ENCODE data around the gene RASL12. TPM values are rescaled to one million over a fixed set of nuclear protein-coding genes. Genes with fewer than 3 reads are reported as not detected.

The RASL12 gene
- total and polyA plus RNA-seq, 2 donors (not counting 1 experiment from before 2014, with no cell fraction given): not detected

- no peaks in the 10 kb centered on the region for H3K4me1 ChIP-seq (ENCODE audit: control insufficient read depth in 2 of 2, insufficient read depth in 2 of 2, low read length in 2 of 2)
- no peaks in the 10 kb centered on the region for H3K79me2 ChIP-seq (ENCODE audit: control insufficient read depth, insufficient read depth, low read length)
- intact Hi-C loops (cut with micrococcal nuclease): no loop called here
- H3K36me3 ChIP-seq (replicated peaks in 1 of 2; ENCODE audit: control extremely low read depth in 1 of 2, control insufficient read depth in 1 of 2, extremely low read depth in 1 of 2, insufficient read depth in 2 of 2, low read length in 1 of 2): peaks cover 14 to 48% of the 10 kb centered on the region in 2 experiments
- H3K9me3 Mint-ChIP-seq (ENCODE audit: insufficient read depth): no peaks in the 10 kb centered on the region
- POLR2A ChIA-PET: interaction anchor here (0.6 kb wide), 1 partner anchor 175 kb away, joined by 4 read pairs; no protein-coding TSS in a partner anchor
- H3K9ac ChIP-seq (ENCODE audit: low read length): no peak within 1 kb of the TSS
- no peaks in the 10 kb centered on the region for H3K27me3 Mint-ChIP-seq
- no peak within 1 kb of the TSS for H3K4me2 ChIP-seq (replicated peaks; ENCODE audit: low read depth, low read length, poor library complexity, severe bottlenecking)
- H3K9me3 ChIP-seq (ENCODE audit: control extremely low read depth in 1 of 3, control insufficient read depth in 2 of 3, insufficient read depth in 1 of 3, low read length in 2 of 3): no peaks in the 10 kb centered on the region
- no peak within 1 kb of the TSS for H3K4me3 ChIP-seq (ENCODE audit: control extremely low read depth in 1 of 5, extremely low read depth in 1 of 5, insufficient read depth in 1 of 5, low read depth in 2 of 5, low read length in 4 of 5)
- no peaks in the 10 kb centered on the region for H3K27me3 ChIP-seq (replicated peaks in 1 of 4; ENCODE audit: control extremely low read depth in 1 of 4, control insufficient read depth in 3 of 4, insufficient read depth in 4 of 4, low read length in 3 of 4)
- ATAC-seq (ENCODE audit: low read depth) (no peak), DNase-seq (no peak)
- WGBS (ENCODE audit: insufficient coverage): no CpG with 5 or more reads among the region's 2 CpGs
- no peak within 1 kb of the TSS for H3K4me3 Mint-ChIP-seq
- no peak within 1 kb of the TSS for H2AFZ ChIP-seq (ENCODE audit: insufficient read depth, low read depth, low read length, poor library complexity, severe bottlenecking)
- no peak within 1 kb of the TSS for H3K27ac Mint-ChIP-seq
- H3K27ac ChIP-seq (ENCODE audit: low read length in 2 of 2): no peak within 1 kb of the TSS
- CTCF ChIA-PET: interaction anchor here (0.6 to 1.7 kb wide), 2 partner anchors 14 to 65 kb away, joined by 3 to 4 read pairs; no protein-coding TSS in a partner anchor
- H4K20me1 ChIP-seq (ENCODE audit: control insufficient read depth, insufficient read depth, low read length, poor library complexity, severe bottlenecking): no peaks in the 10 kb centered on the region
- H3K4me1 Mint-ChIP-seq: no peaks in the 10 kb centered on the region
- TF ChIP-seq EZH2 (IDR thresholded peaks at IDR 0.05; ENCODE audit: borderline replicate concordance, insufficient read depth, low read depth, low read length, poor library complexity, severe bottlenecking) (no peak), CTCF (IDR thresholded peaks at IDR 0.05) (no peak)
These were observed 47.3 kb upstream of the RASL12 start, which contains the start of gene UBAP1L for GRCh38 chr15:65115086-65115485. UBAP1L (minus strand) TSS chr15:65115200; CDS start chr15:65106215, 8,985 bp downstream.

DNA sequence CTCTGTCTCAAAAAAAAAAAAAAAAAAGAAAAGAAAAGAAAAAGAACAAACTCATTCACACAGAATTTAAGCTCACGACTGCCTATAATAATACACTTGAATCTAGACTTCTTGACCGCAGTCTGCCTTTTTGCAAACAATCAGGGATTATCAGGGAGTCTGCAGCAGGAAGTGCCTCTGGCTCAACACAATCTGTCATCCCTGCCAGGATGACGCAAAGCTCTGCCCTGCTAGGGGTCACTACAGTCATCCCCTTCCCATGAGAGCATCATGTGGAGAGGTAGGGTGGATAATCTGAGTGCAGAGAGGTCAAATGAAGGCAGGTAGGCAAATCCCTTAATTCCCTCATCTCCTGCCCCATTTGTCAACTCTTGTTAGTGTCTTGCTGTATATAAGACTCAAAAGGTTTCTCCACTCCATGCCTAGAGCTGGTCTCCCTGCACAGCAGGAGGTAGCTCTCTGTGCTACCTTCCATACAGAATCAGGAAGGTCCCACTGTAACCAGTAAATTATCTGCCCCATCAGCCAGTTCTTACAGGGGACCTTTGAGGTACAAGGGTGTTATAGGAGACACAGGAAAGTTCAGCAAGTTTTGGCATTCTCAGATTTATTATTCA is 43.0 kb upstream of the RASL12 start:
- TF ChIP-seq EZH2 (IDR thresholded peaks at IDR 0.05; ENCODE audit: borderline replicate concordance, insufficient read depth, low read depth, low read length, poor library complexity, severe bottlenecking) (no peak), CTCF (IDR thresholded peaks at IDR 0.05) (no peak)
- H3K27me3 ChIP-seq (replicated peaks in 1 of 4; ENCODE audit: control extremely low read depth in 1 of 4, control insufficient read depth in 3 of 4, insufficient read depth in 4 of 4, low read length in 3 of 4): no peaks in the 10 kb centered on the region
- no peaks in the 10 kb centered on the region for H3K9me3 Mint-ChIP-seq (ENCODE audit: insufficient read depth)
- H3K4me3 Mint-ChIP-seq: no peak overlapping the region
- H3K27me3 Mint-ChIP-seq: no peaks in the 10 kb centered on the region
- H3K4me3 ChIP-seq (ENCODE audit: control extremely low read depth in 1 of 5, extremely low read depth in 1 of 5, insufficient read depth in 1 of 5, low read depth in 2 of 5, low read length in 4 of 5): no peak overlapping the region
- DNase-seq (no peak), ATAC-seq (ENCODE audit: low read depth) (no peak)
- H3K4me1 ChIP-seq (ENCODE audit: control insufficient read depth in 2 of 2, insufficient read depth in 2 of 2, low read length in 2 of 2): no peaks in the 10 kb centered on the region
- no peak overlapping the region for H3K4me2 ChIP-seq (replicated peaks; ENCODE audit: low read depth, low read length, poor library complexity, severe bottlenecking)
- intact Hi-C loops (cut with micrococcal nuclease): no loop called here
- H3K9ac ChIP-seq (ENCODE audit: low read length): no peak overlapping the region
- H4K20me1 ChIP-seq (ENCODE audit: control insufficient read depth, insufficient read depth, low read length, poor library complexity, severe bottlenecking): no peaks in the 10 kb centered on the region
- H2AFZ ChIP-seq (ENCODE audit: insufficient read depth, low read depth, low read length, poor library complexity, severe bottlenecking): no peak overlapping the region
- no peaks in the 10 kb centered on the region for H3K4me1 Mint-ChIP-seq
- H3K79me2 ChIP-seq (ENCODE audit: control insufficient read depth, insufficient read depth, low read length): no peaks in the 10 kb centered on the region
- CTCF ChIA-PET: interaction anchor here (1.5 kb wide), 1 partner anchor 9 kb away, joined by 4 read pairs; no protein-coding TSS in a partner anchor
- WGBS (ENCODE audit: insufficient coverage): 100% methylated on average over 2 of the region's 3 CpGs
- POLR2A ChIA-PET: no interaction called here
- H3K36me3 ChIP-seq (replicated peaks in 1 of 2; ENCODE audit: control extremely low read depth in 1 of 2, control insufficient read depth in 1 of 2, extremely low read depth in 1 of 2, insufficient read depth in 2 of 2, low read length in 1 of 2): peaks cover 6 to 26% of the 10 kb centered on the region in 2 experiments
- H3K27ac ChIP-seq (ENCODE audit: low read length in 2 of 2): no peak overlapping the region
- no peaks in the 10 kb centered on the region for H3K9me3 ChIP-seq (ENCODE audit: control extremely low read depth in 1 of 3, control insufficient read depth in 2 of 3, insufficient read depth in 1 of 3, low read length in 2 of 3)
- no peak overlapping the region for H3K27ac Mint-ChIP-seq

All from B cell (primary cell).